Thoracic aorta (tissue), 2 donors: ENCODE data around the gene KIRREL1. TPM values are rescaled to one million over a fixed set of nuclear protein-coding genes. Genes with fewer than 3 reads are reported as not detected.

Experiments
- ATAC-seq: fragments of 150-250 bp; one replicate; pipeline ENCODE4 v1.8.0; 2017; ENCODE audit warnings: low read depth; ENCODE audit not compliant: insufficient number of reproducible peaks, low FRiP score
- DNase-seq: peaks from one replicate; pipeline ENCODE4 v3.0.0-alpha.2; 2020; ENCODE audit warnings: low spot score
- H3K27ac ChIP-seq, 2 donors: fragments of 200-600 bp; sonication (generic); 1 replicate in 1 of 2; 2 replicates in 1 of 2; pipeline ENCODE4 v1.5.1; 2016; ENCODE audit warnings: mild to moderate bottlenecking in 2 of 2, moderate library complexity in 2 of 2
- H3K27me3 ChIP-seq: fragments of 200-600 bp; sonication (generic); replicated peaks from 2 replicates; pipeline ENCODE4 v1.6.0; 2016; ENCODE audit warnings: mild to moderate bottlenecking; ENCODE audit not compliant: insufficient read depth
- H3K36me3 ChIP-seq: fragments of 200-600 bp; sonication (generic); one replicate; pipeline ENCODE4 v1.5.1; 2016
- H3K4me1 ChIP-seq, 2 donors: fragments of 200-600 bp; sonication (generic); 1 replicate in 1 of 2; 2 replicates in 1 of 2; pipeline versions ENCODE4 v1.5.1 to v1.6.0; 2016; ENCODE audit warnings: low read depth in 2 of 2, mild to moderate bottlenecking in 1 of 2; ENCODE audit not compliant: control insufficient read depth in 1 of 2
- H3K4me3 ChIP-seq: fragments of 200-600 bp; sonication (generic); 2 replicates; pipeline ENCODE4 v1.5.1; 2016; ENCODE audit warnings: mild to moderate bottlenecking
- H3K9me3 ChIP-seq: fragments of 200-600 bp; sonication (generic); 2 replicates; pipeline ENCODE4 v1.5.1; 2016
- CTCF ChIP-seq: fragments of 200-600 bp; sonication (generic); IDR thresholded peaks from one replicate; pipeline ENCODE4 v1.5.1; 2019; ENCODE audit warnings: antibody characterized with exemption
- total RNA-seq, 2 donors: library from RNA; depleted of rRNA; stranded (reverse); fragments of >200 nt; gene quantifications; one replicate each; pipeline versions ENCODE4 v1.1.0 to v1.2.3, GENCODE V29; 2016

Gene KIRREL1
- total RNA-seq, 2 donors from 2014 or later: 111 to 136 TPM

- H3K4me3 ChIP-seq: no peak overlapping the region
- DNase-seq (no peak), ATAC-seq (no peak)
- H3K36me3 ChIP-seq: no peaks in the 10 kb centered on the region
- peaks cover 7 to 17% of the 10 kb centered on the region in 2 donors for H3K4me1 ChIP-seq
- no peaks in the 10 kb centered on the region for H3K9me3 ChIP-seq
- no peak overlapping the region for H3K27ac ChIP-seq
- H3K27me3 ChIP-seq: no peaks in the 10 kb centered on the region
- TF ChIP-seq CTCF: no peak
Observed at GRCh38 chr1:158146165-158146564, 152.7 kb downstream of the KIRREL1 start.

- DNase-seq (no peak), ATAC-seq (no peak)
- H3K27ac ChIP-seq: no peak overlapping the region
- peaks cover 7 to 17% of the 10 kb centered on the region in 2 donors for H3K4me1 ChIP-seq
- TF ChIP-seq CTCF: no peak
- no peaks in the 10 kb centered on the region for H3K36me3 ChIP-seq
- no peaks in the 10 kb centered on the region for H3K27me3 ChIP-seq
- no peaks in the 10 kb centered on the region for H3K9me3 ChIP-seq
- H3K4me3 ChIP-seq: no peak overlapping the region
Observed at GRCh38 chr1:158146739-158147138, 153.3 kb downstream of the KIRREL1 start.

GRCh38 chr1:158147401-158147800 is 154.0 kb downstream of the KIRREL1 start:
- no peaks in the 10 kb centered on the region for H3K36me3 ChIP-seq
- no peaks in the 10 kb centered on the region for H3K27me3 ChIP-seq
- H3K27ac ChIP-seq: no peak overlapping the region
- no peaks in the 10 kb centered on the region for H3K9me3 ChIP-seq
- ATAC-seq: no peak
- H3K4me3 ChIP-seq: no peak overlapping the region
- no peak for DNase-seq
- no peak for TF ChIP-seq CTCF
- peaks cover 7 to 17% of the 10 kb centered on the region in 2 donors for H3K4me1 ChIP-seq

- Histone ChIP-seq H3K9me3 (no peaks in the 10 kb centered on the region), H3K36me3 (no peaks in the 10 kb centered on the region), H3K27me3 (no peaks in the 10 kb centered on the region), H3K27ac (no peak overlapping the region), H3K4me1 (peaks cover 7 to 17% of the 10 kb centered on the region in 2 donors), H3K4me3 (no peak overlapping the region)
- ATAC-seq: no peak
- TF ChIP-seq CTCF: no peak
- DNase-seq: no peak
Observed at GRCh38 chr1:158147869-158148268, 154.4 kb downstream of the KIRREL1 start.

GRCh38 chr1:158148468-158148867 is 155.0 kb downstream of the KIRREL1 start:
- no peak overlapping the region for H3K4me3 ChIP-seq
- H3K27me3 ChIP-seq: no peaks in the 10 kb centered on the region
- H3K36me3 ChIP-seq: no peaks in the 10 kb centered on the region
- peaks cover 7 to 17% of the 10 kb centered on the region in 2 donors for H3K4me1 ChIP-seq
- ATAC-seq: no peak
- no peaks in the 10 kb centered on the region for H3K9me3 ChIP-seq
- no peak for DNase-seq
- no peak for TF ChIP-seq CTCF
- peak overlapping the region in 1 of 2 donors; percentile 65 for H3K27ac ChIP-seq
